ENCODE measurements around the gene BIRC7.

The BIRC7 gene

GRCh38 chr20:63235399-63235983 lies at the start of gene BIRC7:
Gene BIRC7 (plus strand): TSS chr20:63235905. CDS start chr20:63236097, 192 bp downstream.
- no peak for DNase-seq (ENCODE audit: low read depth)

GRCh38 chr20:63186084-63186483 lies 49.6 kb upstream of the BIRC7 start:
- DNase-seq (ENCODE audit: low read depth): no peak

GRCh38 chr20:63186528-63187316 lies 49.0 kb upstream of the BIRC7 start:
- DNase-seq (ENCODE audit: low read depth): no peak

- no peak for DNase-seq (ENCODE audit: low read depth)
Measured at GRCh38 chr20:63187338-63188158, 48.2 kb upstream of the BIRC7 start.

- no peak for DNase-seq (ENCODE audit: low read depth)
Measured at GRCh38 chr20:63188159-63188442, 47.6 kb upstream of the BIRC7 start.

GRCh38 chr20:63188641-63189321 lies 46.9 kb upstream of the BIRC7 start:
- no peak for DNase-seq (ENCODE audit: low read depth)

- DNase-seq (ENCODE audit: low read depth): no peak
Measured at GRCh38 chr20:63189322-63189642, 46.4 kb upstream of the BIRC7 start.

- DNase-seq (ENCODE audit: low read depth): no peak
Measured at GRCh38 chr20:63189846-63190559, 45.7 kb upstream of the BIRC7 start.

GRCh38 chr20:63190828-63191227 lies 44.9 kb upstream of the BIRC7 start:
- DNase-seq (ENCODE audit: low read depth): no peak

GRCh38 chr20:63191400-63191799 lies 44.3 kb upstream of the BIRC7 start:
- no peak for DNase-seq (ENCODE audit: low read depth)

GRCh38 chr20:63192721-63193120 lies 43.0 kb upstream of the BIRC7 start:
- no peak for DNase-seq (ENCODE audit: low read depth)

GRCh38 chr20:63194007-63194796 lies 41.5 kb upstream of the BIRC7 start:
- no peak for DNase-seq (ENCODE audit: low read depth)

GRCh38 chr20:63194797-63195173 lies 40.9 kb upstream of the BIRC7 start:
- no peak for DNase-seq (ENCODE audit: low read depth)

GRCh38 chr20:63196768-63197470 lies 38.8 kb upstream of the BIRC7 start:
- DNase-seq (ENCODE audit: low read depth): no peak

- DNase-seq (ENCODE audit: low read depth): no peak
Measured at GRCh38 chr20:63198606-63199005, 37.1 kb upstream of the BIRC7 start.

GRCh38 chr20:63202021-63202420 lies 33.7 kb upstream of the BIRC7 start:
- no peak for DNase-seq (ENCODE audit: low read depth)

GRCh38 chr20:63202811-63203526 lies 32.7 kb upstream of the BIRC7 start:
- no peak for DNase-seq (ENCODE audit: low read depth)

- DNase-seq (ENCODE audit: low read depth): no peak
Measured at GRCh38 chr20:63204362-63204761, 31.3 kb upstream of the BIRC7 start.

GRCh38 chr20:63205896-63206295 lies 29.8 kb upstream of the BIRC7 start:
- no peak for DNase-seq (ENCODE audit: low read depth)

- DNase-seq (ENCODE audit: low read depth): no peak
Measured at GRCh38 chr20:63206878-63207277, 28.8 kb upstream of the BIRC7 start.

All from GM04504 (cell line).